Measurements from ENCODE around the gene MOCOS. TPM values are rescaled to one million over a fixed set of nuclear protein-coding genes. Genes with fewer than 3 reads are reported as not detected.

Gene MOCOS
- total RNA-seq, 1 donor from 2014 or later, result 5.0 TPM

DNA sequence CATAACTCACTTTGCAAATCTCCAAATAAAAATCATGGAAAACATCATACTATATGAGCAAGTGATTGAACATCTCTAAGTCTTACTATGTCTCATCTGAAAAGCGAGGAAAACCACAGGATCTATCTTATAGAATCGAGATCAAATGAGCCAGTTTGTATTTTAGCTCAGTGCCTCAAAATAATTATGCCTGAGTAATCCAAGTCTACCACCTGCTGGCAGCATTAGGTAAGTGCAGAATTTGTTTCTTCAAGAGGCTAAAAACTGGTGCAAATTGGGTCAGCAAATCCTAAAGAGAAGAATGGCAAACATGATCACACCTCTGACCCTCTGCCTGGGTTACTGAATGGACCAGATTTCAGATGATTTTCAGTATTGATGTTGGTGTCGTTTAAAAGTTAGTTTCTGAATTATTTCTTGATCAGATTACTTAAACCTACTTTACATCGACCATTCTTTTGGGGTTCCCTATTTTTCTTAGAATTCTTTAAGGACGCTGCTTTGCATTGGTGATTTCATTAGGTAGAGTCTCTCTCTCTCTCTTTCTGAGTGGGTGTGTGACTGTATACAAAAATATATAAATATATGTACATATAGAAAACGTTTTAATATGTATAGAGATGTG, 97.5 kb downstream of the MOCOS start:
- Histone ChIP-seq H3K36me3 (no peaks in the 10 kb centered on the region), H3K4me1 (no peaks in the 10 kb centered on the region), H3K27ac (no peak overlapping the region), H3K4me3 (no peak overlapping the region), H3K27me3 (peaks cover 13% of the 10 kb centered on the region), H3K9me3 (no peaks in the 10 kb centered on the region)
- no peak for DNase-seq
- ATAC-seq, result peak; percentile 78
- TF ChIP-seq, protein P1, sequence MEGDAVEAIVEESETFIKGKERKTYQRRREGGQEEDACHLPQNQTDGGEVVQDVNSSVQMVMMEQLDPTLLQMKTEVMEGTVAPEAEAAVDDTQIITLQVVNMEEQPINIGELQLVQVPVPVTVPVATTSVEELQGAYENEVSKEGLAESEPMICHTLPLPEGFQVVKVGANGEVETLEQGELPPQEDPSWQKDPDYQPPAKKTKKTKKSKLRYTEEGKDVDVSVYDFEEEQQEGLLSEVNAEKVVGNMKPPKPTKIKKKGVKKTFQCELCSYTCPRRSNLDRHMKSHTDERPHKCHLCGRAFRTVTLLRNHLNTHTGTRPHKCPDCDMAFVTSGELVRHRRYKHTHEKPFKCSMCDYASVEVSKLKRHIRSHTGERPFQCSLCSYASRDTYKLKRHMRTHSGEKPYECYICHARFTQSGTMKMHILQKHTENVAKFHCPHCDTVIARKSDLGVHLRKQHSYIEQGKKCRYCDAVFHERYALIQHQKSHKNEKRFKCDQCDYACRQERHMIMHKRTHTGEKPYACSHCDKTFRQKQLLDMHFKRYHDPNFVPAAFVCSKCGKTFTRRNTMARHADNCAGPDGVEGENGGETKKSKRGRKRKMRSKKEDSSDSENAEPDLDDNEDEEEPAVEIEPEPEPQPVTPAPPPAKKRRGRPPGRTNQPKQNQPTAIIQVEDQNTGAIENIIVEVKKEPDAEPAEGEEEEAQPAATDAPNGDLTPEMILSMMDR (IDR thresholded peaks at IDR 0.05), result peak; percentile 88
- intact Hi-C loops (cut with DNase I), result loop anchor here (5.0 to 10.0 kb wide), 2 partner anchors 190 to 267 kb away; no protein-coding TSS in a partner anchor

DNA sequence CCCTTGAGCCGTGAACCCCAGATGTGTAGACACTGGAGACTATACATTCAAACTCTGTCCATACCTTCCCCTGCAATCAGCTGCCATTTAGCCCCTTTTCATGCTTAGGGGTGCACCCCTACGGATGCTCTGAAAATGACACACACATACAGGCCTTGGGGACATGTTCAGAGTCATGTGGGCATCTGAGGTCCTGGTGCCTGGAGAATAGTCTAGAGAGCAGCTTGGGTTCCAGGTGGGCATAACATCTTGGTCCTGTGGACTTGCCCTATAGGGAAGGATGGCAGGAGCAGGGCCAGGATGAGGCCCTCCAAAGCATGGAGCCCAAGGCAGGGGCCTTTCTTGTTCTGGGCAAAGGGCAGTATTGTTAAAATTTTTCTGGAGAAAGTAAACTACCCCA, 100.4 kb downstream of the MOCOS start:
- DNase-seq (no peak), ATAC-seq (no peak)
- no peak overlapping the region for H3K27ac ChIP-seq
- no peaks in the 10 kb centered on the region for H3K9me3 ChIP-seq
- H3K36me3 ChIP-seq, result no peaks in the 10 kb centered on the region
- TF ChIP-seq, protein P1 (IDR thresholded peaks at IDR 0.05), result no peak
- intact Hi-C loops (cut with DNase I), result loop anchor here (10.0 kb wide), 1 partner anchor 193 kb away; no protein-coding TSS in a partner anchor
- peaks cover 6% of the 10 kb centered on the region for H3K27me3 ChIP-seq
- no peak overlapping the region for H3K4me3 ChIP-seq
- no peaks in the 10 kb centered on the region for H3K4me1 ChIP-seq

DNA sequence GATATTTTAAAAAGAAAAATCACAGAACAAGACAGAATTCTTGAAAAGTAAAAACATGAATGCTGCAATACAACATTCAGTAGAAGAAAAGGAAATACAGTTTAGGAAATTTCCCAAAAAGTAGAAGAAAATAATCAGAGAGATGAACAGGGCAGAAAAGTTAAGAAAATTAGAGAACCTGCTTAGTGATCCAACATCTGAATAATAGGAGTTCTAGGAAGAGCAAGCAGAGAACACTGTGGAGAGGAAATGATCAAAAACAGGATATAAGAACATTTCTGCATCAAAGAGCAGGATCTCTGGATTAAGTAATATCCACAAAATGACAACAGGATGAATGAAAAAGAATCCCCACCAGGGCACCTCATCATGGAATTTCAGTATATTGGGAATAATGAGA, 101.4 kb downstream of the MOCOS start:
- TF ChIP-seq, protein P1 (IDR thresholded peaks at IDR 0.05), result no peak
- H3K36me3 ChIP-seq, result no peaks in the 10 kb centered on the region
- ATAC-seq (no peak), DNase-seq (no peak)
- H3K4me1 ChIP-seq, result no peaks in the 10 kb centered on the region
- intact Hi-C loops (cut with DNase I), result loop anchor here (10.0 kb wide), 1 partner anchor 194 kb away; no protein-coding TSS in a partner anchor
- H3K9me3 ChIP-seq, result no peaks in the 10 kb centered on the region
- no peak overlapping the region for H3K27ac ChIP-seq
- peaks cover 6% of the 10 kb centered on the region for H3K27me3 ChIP-seq
- no peak overlapping the region for H3K4me3 ChIP-seq

DNA sequence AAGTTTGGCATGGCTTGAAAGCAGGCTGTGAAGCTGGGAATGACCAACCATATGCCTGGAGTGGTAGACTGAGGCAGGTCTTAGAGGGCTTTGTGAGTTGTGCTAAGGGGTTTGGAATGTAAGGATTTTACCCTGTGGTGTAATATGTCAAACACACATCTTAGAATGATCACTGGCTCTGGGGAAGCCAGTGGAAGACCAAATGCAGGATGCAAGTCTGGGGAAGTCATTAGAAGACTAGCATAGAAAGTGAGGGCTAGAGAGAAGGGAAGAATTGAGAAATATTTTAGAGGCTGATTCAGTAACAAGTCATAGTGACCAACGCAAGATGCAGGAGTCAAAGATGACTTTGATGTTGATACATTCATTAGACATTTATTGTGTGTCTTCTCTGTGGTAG, 106.7 kb downstream of the MOCOS start:
- ATAC-seq, result no peak
- Histone ChIP-seq H3K4me3 (no peak overlapping the region), H3K27ac (no peak overlapping the region), H3K9me3 (no peaks in the 10 kb centered on the region), H3K36me3 (no peaks in the 10 kb centered on the region), H3K4me1 (peaks cover 17% of the 10 kb centered on the region), H3K27me3 (peaks cover 31% of the 10 kb centered on the region)
- intact Hi-C loops (cut with DNase I), result loop anchor here (10.0 kb wide), 1 partner anchor 271 kb away; no protein-coding TSS in a partner anchor
- TF ChIP-seq, protein P1 (IDR thresholded peaks at IDR 0.05), result no peak
- DNase-seq, result no peak

DNA sequence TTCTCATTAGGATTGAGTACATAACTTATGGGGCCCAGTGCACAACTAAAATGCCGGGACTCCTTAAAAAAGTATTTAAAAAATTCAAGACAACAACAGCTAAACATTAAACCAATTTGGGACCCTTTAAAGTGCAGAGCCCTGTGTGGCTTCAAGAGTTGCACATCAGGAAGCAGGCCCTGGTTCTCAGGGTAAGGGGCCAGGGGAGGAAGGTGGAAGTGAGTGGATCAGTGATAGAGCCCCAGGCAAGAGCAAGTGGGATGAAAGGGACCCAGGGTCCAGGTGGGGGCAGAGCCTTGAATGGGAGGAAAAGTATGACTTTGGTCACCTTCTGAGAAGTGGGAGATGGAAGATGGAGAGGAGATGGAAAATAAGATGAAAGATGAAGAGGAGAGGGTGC, 107.9 kb downstream of the MOCOS start:
- Histone ChIP-seq H3K9me3 (no peaks in the 10 kb centered on the region), H3K4me3 (no peak overlapping the region), H3K27ac (no peak overlapping the region), H3K36me3 (no peaks in the 10 kb centered on the region), H3K4me1 (peaks cover 17% of the 10 kb centered on the region), H3K27me3 (peaks cover 43% of the 10 kb centered on the region)
- DNase-seq (no peak), ATAC-seq (no peak)
- intact Hi-C loops (cut with DNase I), result loop anchor here (10.0 kb wide), 1 partner anchor 270 kb away; no protein-coding TSS in a partner anchor
- TF ChIP-seq, protein P1 (IDR thresholded peaks at IDR 0.05), result no peak

All from upper lobe of right lung (tissue), 1 donor.